NCI-H1694 treated with DMSO at 0.1 percent for 48 hours (cell line): ENCODE results near the gene EEF1AKMT3.

Experiments used
- DNase-seq: peaks from one replicate; lab custom pipeline; 2025; lab: John Stamatoyannopoulos, UW

EEF1AKMT3 gene

DNA sequence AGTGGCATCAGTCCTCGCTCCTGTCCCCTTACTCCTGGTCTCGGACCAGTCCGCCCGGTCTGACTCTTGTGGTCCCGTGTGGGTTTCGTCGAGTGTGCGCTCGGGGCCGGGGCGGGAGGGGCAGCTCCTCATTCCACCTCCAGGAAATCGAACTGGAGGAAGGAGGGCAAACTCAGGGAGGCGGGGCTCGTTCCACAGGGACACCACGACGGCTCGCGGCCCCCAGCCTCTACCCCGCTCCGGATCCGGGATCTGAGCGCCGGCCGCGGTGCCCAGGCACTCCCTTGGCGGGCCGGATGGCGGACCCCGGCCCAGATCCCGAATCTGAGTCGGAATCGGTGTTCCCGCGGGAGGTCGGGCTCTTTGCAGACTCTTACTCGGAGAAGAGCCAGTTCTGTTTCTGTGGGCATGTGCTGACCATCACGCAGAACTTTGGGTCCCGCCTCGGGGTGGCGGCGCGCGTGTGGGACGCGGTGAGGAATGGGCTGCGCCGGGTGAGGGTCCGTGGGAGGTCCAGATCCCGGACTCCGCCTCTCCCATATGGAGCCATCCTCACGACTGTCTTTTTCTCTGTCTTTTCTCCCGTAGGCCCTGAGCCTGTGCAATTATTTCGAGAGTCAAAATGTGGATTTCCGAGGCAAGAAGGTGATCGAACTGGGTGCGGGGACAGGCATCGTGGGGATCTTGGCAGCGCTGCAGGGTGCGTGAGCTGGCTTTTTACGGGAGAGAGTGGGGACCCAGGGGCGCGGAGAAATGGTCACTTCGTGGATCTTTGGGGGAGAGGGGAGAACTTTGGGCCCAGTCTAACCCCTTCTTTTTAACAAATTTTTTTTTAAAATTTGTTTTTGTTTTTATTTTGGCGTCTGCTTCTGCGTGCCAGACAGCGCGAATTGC lies at the start of gene EEF1AKMT3:
Gene EEF1AKMT3, plus strand, starts transcription at position 186 of the 894 bp plus-strand sequence. Its CDS starts 111 bp downstream, at position 297.
- DNase-seq = peak; percentile 42

DNA sequence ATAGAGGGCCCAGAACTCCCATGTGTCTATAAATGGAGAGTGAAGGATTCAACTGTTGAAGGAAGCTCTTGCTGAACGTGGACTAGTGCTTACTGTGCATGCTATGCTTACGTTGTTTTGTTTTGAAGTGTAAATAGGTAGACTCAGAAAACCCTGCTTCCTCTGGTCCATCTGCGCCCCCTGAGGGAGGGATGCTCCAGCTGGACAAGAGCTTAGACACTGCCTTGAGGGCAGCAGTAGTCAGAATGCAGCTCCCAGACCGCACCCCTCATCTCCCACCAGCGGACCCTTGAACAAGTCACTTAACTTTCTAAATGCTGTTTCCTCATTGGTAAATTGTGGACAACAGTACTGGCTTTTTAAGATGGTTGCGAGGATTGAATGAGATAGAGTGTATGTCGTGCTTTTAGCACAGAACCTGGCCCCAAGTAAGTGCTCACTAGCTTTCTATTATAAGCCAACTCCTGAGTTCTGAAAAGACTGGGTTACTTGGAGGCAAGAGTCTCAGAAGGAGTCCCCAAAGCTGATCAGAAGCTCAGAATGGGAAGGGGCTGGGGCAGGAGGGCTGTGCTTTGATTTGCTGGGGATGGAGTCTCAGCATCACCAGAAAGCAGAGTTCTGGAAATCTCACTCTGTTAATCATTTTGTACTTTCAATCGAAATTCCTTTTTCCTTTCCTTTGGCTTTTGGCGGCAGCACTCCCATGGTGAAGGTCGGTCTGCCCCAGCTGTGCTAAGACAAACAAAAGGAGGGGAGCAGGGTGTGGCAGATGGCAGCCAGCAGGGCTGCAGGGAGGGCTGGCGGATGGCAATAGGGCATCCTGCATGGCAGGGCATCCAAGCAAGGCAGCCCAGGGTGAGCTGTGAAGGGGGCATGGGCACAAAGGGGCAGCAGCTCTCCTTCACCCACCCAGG lies 49.4 kb upstream of the EEF1AKMT3 start:
- peak; percentile 12 for DNase-seq

DNA sequence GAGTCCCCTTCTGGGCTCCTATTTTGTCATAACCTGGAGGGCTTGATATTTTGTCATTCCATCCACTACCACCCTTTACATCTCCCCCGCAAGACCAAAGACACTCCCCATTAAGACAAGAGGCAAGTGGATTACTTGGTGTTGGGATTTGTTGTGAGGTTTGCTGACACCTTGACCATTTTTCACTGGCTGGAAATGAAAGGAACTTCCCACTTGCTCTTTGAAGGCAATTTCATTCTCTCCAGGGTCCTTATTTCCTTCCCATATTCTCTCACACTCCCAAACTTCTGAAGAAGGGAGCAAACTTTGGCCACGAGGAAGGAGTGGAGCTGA lies 48.8 kb upstream of the EEF1AKMT3 start:
- no peak for DNase-seq

DNA sequence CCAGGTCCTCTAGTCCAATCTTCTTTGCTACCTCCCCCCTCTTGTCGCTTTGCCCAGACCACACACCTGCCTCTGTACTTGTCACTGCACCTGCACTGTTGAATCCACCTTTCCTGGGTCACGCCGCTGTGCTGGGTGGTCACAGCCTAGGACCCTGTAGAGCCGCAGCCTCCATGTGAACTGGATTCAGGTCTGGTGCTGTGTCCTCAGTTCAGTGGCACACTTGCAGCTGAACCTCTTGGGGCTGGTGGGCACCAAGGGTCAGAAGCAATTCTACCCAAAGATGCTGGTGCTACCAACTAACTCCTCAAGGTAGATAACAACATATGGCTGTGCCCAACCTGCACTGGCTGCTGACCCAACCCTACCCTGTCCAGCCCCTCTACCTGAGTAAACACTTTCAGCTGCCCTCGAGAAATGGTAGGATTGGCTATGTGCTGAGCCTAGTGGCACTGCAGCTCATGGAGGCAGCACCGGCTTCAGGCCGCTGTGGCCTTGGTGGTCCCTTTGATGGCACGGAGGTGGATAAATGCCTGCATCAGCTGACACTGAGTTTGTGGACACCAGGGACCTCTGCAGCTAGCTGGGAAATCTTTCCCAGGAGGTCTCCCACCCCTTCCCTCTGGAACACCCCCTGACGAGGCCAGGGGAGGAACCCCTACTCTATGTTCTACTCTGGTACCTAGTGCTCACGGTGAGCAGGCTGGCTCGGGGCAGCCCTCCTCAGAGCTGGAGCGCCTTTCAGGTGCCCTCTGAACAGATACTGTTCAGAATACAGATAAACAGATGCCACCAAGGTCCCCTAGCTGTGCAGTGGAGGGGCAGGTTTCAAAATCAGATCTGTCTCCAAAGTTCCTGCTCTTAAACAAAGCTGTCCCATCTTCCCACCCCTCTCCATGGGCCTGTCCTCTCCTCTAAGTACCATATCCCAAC lies 48.1 kb upstream of the EEF1AKMT3 start:
- DNase-seq = no peak

DNA sequence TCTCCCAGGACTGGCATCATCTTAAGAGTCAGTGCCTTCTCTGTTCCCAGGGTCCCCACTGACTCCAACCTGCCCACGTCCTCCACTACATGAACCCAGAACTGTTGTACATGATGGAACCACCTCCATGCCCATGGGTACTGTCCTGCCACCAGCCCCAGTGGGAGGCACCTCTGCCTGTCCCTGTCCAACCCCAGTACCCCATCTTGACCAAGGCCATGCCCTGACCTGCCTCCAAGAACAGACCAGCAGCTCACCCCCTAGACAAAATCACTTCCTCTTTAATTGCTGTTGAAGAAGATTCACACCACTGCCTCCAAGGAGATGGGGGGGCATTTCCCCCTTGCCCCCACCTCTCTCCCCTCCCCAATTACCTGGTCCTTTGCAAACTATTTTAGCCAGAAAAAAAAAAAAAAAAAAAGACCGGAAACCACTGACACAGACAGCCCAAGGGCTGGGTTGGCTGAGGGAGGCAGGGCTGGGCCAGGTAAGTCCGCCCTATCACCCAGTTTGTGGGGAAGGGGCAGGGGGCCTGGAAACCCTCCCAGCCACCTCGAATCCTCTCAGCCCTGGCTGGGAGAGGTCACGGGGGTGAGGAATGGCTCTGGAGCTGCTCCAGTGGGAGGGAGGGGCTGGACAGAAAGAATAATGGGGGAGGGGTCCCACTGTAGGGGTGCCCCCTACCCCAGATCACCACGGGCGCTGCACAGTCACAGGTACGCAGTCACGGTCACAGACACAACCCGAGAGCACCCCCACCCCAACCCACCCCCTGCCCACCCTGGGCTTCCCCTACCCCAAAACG lies 47.3 kb upstream of the EEF1AKMT3 start:
- no peak for DNase-seq

DNA sequence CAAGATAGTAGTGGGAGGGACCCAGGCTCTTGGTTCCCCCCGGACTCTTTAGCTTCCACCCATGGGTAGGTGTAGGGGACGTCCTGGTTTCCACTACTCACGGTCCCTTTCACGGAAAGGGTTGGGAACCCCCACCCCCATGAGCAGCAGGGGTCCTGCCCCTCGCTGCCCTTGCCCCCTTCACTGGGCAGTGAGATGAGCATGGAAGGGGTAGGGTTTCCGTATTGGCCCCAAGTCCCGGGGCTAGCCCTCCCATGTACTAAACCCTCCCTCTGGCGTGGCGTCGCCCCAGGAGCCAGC lies 46.6 kb upstream of the EEF1AKMT3 start:
- DNase-seq = no peak

DNA sequence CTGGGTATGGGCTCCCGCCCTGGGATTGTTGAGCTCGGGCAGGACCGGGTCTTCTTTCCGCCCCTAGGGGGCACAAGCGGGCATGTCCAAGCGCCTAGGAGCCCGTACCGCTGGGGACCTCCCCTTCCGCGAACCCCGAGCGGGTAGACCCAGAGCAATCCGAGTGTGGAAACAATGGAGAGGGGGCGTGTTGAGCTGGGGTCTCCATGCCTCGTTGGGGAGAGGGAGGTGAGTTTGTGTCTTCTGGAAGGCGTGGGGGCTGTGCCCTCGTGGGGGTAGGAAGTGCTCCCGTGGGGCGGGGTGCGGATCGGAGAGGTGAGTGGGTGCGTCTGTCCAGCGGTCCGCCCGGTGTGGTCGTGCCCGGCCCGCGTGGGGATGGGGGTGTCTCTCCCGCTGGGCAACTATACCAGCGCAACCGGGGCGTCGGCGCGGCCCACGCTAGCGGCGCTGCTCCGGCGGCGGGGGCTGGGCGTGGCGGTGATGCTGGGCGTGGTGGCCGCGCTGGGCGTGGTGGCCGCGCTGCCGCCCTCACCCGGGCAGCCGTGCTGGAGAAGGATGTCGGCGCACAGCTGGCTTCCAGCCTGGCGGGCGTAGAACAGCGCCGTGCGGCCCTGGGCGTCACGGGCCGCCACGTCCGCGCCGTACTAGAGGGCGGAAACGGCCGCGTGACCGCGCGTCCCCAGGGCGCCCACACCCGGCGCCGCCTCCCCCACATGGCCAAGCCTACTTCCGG lies 46.1 kb upstream of the EEF1AKMT3 start:
- peak; percentile 78 for DNase-seq

DNA sequence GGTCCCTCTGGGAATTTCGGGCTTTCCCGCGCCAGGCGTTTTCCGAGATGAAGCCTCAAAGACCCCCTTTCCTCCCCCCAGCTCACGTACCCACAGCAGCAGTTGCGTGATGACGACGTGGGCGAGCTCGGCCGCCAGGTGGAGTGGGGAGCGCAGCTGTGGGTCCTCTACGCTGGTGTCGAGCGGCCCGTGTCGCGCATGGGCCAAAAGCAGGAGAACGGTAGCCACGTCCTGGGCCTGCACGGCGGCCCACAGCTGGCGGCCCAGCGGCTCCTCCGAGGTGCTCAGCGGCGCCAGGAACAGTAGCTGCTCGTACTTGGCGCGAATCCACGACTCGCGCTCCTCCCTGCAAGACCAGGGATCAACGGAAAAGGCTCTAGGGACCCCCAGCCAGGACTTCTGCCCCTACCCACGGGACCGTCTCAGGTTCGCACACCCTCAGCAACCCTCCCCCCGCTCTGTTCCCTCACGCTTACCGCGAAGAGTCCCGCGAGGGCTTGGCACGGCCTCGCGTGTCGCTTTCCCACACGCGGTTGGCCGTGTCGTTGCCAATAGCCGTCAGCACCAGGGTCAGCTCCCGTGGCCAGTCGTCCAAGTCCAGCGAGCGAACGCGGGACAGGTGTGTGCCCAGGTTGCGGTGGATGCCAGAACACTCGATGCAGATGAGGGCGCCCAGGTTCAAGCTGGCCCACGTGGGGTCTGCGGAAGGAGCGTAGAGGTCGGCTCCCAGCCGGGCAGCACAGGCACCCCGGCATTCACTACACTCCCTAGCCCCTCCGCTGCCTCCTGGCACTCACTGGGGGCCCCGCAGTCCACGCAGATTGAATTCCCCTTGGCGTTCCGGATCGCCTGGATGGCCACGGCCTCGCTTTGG lies 45.3 kb upstream of the EEF1AKMT3 start:
- peak; percentile 55 for DNase-seq

DNA sequence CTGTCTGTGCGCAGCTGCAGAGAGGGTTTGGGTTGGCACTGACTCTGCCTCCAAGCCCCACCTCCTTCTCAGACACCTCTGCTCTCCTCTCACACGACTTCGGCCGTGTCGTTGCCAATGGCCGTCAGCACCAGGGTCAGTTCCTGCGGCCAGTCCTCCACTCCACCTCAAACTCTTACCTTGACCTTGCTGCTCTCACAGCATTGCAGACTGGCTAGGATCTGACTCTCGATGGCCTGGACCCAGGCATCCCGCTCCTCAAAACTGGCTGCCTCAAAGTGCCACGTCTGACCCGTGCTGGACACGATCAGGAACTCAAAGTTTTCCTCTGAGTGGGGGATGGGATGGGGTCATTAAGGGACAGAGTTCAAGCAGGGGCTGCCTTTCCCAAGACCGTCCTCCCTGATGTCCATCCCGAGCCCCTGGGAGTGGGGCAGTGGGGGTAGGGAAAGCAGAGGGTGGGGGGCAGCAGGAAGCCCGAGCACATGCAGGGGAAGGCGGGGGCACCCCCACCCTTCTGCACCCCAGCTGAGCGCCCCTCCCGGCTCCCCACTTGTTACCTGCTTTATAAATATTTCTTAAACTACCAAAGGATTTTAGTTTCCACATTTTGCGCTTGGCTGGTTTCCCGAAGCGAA lies 44.5 kb upstream of the EEF1AKMT3 start:
- DNase-seq = no peak

DNA sequence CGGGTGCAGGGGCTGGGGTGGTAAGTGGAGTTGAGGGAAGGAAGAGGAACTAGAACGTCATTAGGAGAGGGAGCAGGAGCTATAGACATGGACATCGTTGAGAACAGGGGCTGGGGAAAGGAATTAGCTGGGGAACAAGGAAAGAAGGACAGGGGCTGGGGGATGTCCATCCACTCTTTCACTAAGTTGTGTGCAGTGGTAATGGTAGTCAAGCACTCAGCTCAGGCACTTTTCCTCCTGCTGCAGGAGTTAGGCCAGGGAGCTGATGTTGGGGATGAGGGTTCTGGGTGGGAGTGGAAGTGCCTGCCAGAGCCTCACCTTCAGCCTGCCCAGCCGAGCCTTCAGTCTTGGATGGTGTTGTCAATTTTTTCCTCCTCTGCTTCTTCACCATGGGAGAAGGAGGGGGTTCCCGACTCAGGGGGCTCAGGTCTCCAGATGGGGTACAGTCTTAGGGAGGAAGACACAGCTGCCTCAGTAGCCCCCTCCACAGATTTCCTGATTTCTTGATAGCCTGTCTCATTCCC lies 43.0 kb upstream of the EEF1AKMT3 start:
- no peak for DNase-seq

DNA sequence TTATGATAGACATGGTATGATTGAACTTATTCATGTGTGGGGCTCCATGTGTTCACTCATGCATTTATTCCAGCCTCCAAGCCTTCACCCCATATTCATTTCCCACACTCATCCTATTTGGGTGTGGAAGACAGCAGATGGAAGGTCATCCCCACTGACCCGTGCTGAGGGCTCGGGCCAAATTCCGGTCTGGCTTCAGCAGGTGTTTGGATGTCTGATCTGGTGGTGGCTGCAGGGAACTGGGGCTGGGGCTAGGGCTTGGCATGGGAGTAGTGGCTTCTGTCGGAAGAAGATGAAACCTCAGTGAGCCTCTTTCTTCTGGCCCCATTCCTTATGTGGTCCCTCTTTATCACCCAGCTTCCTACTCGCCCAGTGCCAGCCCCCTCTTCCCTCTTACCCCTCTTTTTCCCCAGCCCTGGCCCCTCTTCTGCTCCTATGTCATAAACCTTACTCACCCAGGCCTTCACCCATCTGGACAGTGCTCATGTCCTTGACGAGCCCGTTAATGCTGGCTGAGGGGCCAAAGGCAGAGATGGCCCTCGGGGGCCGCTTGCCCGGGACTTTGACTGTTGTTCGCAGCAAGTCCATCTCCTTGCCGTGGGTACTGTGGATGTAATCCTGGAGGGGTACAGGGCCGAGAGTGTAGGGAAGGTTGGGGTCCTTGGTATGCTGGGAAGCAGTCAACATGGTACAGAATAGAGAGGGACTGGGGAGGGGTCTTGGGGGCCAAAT lies 41.9 kb upstream of the EEF1AKMT3 start:
- no peak for DNase-seq

DNA sequence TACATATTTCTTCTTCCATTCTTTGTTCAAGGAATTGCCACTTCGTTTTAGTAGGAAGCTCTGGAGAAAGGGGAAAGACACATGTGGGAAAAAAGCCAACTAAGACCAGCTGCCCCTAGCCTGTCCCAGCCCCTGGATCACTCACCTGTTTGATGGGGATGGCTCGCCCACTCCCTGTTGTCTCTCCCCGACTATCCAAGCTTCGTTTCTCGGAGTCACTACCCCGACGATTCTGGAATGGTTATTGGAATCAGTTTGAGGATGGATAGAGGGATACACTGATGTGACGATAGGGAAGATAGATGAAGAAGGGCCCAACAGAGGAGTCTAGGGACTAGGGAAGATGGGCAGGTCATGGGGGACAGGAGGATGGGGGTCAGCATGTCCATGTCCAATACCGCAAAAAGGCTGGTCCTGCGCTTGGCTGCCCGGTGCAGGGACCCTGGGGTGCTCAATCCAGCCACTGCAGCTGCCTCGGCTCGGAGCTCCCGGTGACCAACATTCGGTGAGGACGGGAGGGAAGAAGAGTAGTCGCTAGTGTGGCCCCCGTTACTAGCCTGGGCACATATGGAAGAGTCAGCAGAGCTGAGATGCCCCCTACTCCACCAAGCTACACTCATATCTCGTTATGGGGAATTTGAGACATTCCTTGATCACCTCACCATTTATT lies 40.9 kb upstream of the EEF1AKMT3 start:
- DNase-seq = no peak

DNA sequence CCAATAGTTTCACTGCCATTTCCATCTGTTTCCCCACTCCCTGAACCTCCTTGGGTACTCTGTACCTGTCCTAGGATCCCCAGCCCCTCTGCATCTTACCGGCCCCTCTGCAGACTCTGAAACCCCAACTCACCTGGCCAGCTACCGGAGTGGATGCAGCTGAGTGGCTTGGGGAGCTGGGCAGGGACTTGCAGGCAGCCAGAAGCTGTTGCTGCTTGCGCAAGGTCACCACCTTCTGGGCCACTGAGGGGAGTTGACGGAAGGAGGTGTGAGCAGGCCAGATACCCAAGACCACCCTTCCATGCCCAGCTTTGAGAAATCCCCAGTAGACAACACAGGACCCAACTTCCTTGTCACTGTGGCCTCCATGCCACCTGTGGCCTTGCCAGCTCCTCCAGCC lies 40.1 kb upstream of the EEF1AKMT3 start:
- DNase-seq = no peak

DNA sequence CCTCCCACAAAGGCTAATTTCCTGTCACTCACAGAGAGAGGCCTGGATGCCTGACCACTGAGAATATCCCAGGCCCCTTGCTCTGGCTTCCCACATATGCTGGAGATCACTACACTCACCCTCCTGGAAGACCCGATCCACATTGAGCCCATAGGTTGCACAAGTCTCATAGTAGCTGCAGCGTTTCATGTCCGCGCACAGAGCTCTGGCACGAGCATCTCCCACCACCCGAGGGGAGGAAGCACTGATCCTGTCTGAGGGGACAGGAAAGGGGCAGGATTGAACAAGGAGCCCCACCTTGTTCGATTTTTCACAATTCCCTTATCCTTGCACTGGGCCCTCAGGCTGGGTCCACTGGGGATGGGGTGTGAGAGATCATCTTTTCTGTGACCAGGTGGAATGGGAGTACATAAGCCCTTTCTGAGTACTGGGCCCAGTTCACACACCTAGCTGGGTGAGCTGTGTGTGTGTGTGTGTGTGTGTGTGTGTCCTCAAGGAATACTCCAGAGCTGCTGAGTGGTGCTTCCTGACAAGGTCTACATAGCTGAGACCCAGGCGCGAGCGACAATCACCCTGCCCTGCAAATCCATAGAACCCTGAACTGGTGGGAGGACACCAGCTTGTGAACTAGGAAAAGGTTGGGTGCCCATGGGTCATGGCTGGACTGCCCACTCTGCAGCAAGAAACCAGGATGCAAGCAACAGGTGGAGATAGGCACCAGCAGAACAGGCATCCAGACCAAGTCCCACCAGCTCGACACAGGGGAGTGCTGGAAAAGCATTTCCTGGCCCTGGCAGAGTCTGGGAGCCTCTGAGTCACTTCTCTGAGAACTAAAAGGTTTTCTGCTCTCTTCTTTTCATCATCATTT lies 39.5 kb upstream of the EEF1AKMT3 start:
- no peak for DNase-seq

DNA sequence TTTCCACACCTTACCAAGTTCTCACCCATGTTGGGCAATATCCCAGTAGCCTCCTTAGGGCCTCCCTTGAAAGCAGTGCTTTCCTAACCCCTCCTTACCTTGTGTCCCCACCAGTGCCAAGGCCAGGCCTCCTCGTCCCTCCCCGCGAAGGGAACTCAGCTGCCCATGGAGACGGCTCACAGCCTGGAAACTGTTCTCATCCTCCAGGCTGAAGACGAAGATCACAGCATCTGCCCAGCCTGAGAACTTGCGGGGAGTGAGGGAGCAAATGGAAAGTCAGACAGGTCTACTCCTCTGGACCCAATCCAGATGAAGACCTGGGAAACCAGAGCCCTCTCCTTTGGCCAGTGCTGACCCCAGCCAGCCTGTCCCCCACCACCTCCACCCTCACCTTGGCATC lies 38.5 kb upstream of the EEF1AKMT3 start:
- no peak for DNase-seq

DNA sequence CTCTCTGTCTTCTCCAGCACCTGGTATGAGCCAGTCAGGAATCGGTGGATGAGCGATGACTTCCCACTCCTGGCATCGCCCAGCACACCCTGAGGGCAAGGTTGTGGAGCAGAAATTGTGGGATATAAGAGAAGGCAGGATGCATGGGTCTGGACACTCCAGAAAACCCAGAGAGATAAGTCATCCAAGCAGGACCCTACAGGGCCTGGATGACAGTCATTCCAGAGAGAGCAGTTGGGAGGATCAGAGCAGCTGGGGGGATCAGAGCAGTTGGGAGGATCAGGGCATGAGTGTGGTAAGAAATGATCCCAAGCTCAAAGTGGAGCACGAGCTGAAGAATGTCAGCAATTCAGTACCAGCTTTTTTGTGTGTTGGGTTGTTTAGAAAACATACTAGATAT lies 37.8 kb upstream of the EEF1AKMT3 start:
- no peak for DNase-seq
